Calu3 (cell line): ENCODE results near the gene CDCA5. TPM values are rescaled to one million over a fixed set of nuclear protein-coding genes. Genes with fewer than 3 reads are reported as not detected.

Source experiments
- BruUV-seq: library from RNA; stranded (reverse); fragments of 400-500 nt; replicated peaks from 2 replicates; lab custom pipeline; 2021; lab: Mats Ljungman, UMichigan
- CTCF ChIA-PET: fragments of 300-600 bp; sonication (Branson Sonifier 250); formaldehyde crosslinking; loops from one replicate; lab custom pipeline; 2022; ENCODE audit warnings: antibody characterized with exemption; lab: Charles Lee
- DNase-seq: peaks from one replicate; pipeline ENCODE4 v3.0.0; 2022
- H3K27ac Mint-ChIP-seq: one replicate; pipeline ENCODE4 v1.8.0; 2022; ENCODE audit warnings: mixed read lengths; ENCODE audit not compliant: unreplicated experiment
- H3K27me3 Mint-ChIP-seq: one replicate; pipeline ENCODE4 v1.8.0; 2022; ENCODE audit warnings: mixed read lengths; ENCODE audit not compliant: unreplicated experiment
- H3K36me3 Mint-ChIP-seq: one replicate; pipeline ENCODE4 v1.8.0; 2022; ENCODE audit warnings: mild to moderate bottlenecking, moderate library complexity, mixed read lengths; ENCODE audit not compliant: insufficient read depth, unreplicated experiment
- H3K4me1 Mint-ChIP-seq: one replicate; pipeline ENCODE4 v1.8.0; 2022; ENCODE audit warnings: mild to moderate bottlenecking, low read depth, mixed read lengths; ENCODE audit not compliant: unreplicated experiment
- H3K4me3 Mint-ChIP-seq: one replicate; pipeline ENCODE4 v1.8.0; 2022; ENCODE audit warnings: mild to moderate bottlenecking, low read depth, moderate library complexity, mixed read lengths; ENCODE audit not compliant: unreplicated experiment
- H3K9me3 Mint-ChIP-seq: one replicate; pipeline ENCODE4 v1.8.0; 2022; ENCODE audit warnings: low read depth, mixed read lengths; ENCODE audit not compliant: unreplicated experiment
- CTCF ChIP-seq: fragments of 200-600 bp; IDR thresholded peaks from one replicate; pipeline ENCODE4 v1.8.0; 2022; ENCODE audit warnings: antibody characterized with exemption; ENCODE audit not compliant: unreplicated experiment
- intact Hi-C: fragments of 100-400 bp; cut with micrococcal nuclease; formaldehyde crosslinking; loops from one replicate; pipeline ENCODE4 v1.10.0; 2022; ENCODE audit not compliant: unreplicated experiment
- total RNA-seq: library from RNA; stranded (reverse); gene quantifications from 2 replicates; pipeline ENCODE4 v1.2.3, GENCODE V29; 2022

CDCA5 gene
- total RNA-seq, 1 experiment from 2014 or later: 53.4 TPM

DNA sequence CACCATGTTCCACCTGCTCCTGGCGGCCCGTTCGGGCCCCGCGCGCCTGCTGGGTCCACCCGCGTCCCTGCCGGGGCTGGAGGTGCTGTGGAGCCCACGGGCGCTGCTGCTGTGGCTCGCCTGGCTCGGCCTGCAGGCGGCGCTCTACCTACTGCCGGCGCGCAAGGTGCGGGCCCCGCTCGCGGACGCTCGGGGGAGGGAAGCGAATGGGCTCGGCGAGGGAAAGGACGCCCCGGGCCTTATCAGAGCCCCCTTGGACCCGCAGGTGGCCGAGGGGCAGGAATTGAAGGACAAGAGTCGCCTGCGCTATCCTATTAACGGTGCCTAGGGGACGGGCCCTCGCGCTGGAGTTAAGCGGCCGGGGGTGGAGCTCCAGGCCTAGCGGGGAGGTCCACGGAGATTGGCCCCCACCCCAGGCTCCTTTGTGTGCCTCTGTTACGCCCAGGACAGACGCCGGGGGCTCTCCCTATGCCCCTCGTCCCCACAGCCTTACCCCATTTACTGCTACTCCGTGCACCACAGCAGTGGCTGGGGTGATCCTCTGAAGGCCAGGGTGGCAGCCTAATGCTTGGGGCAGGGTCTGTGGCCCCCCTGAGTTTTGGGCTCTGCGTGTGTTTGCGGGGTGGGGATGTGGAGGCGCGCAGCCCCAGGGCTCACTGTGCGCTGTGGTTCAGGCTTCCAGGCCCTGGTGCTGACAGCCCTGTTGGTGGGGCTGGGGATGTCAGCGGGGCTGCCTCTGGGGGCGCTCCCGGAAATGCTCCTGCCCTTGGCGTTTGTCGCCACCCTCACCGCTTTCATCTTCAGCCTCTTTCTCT is 28.9 kb upstream of the CDCA5 start:
- DNase-seq: peak; percentile 72
- peaks cover 74% of the 10 kb centered on the region for H3K36me3 Mint-ChIP-seq
- H3K27me3 Mint-ChIP-seq: no peaks in the 10 kb centered on the region
- BruUV-seq: no TSS peak
- H3K9me3 Mint-ChIP-seq: no peaks in the 10 kb centered on the region
- H3K4me1 Mint-ChIP-seq: peaks cover 34% of the 10 kb centered on the region
- CTCF ChIA-PET: interaction anchor here (0.8 to 1.4 kb wide), 3 partner anchors 9 to 69 kb away, joined by 3 to 6 read pairs (median 5); partner anchors contain the start of genes CAPN1, FAU and MRPL49
- H3K4me3 Mint-ChIP-seq: peak overlapping the region; percentile 81
- H3K27ac Mint-ChIP-seq: peak overlapping the region; percentile 79
- TF ChIP-seq CTCF: peak; percentile 85
- intact Hi-C loops: loop anchor here (5.0 to 10.0 kb wide), 2 partner anchors 70 to 268 kb away; partner anchors contain the start of genes CAPN1 and CDC42BPG

DNA sequence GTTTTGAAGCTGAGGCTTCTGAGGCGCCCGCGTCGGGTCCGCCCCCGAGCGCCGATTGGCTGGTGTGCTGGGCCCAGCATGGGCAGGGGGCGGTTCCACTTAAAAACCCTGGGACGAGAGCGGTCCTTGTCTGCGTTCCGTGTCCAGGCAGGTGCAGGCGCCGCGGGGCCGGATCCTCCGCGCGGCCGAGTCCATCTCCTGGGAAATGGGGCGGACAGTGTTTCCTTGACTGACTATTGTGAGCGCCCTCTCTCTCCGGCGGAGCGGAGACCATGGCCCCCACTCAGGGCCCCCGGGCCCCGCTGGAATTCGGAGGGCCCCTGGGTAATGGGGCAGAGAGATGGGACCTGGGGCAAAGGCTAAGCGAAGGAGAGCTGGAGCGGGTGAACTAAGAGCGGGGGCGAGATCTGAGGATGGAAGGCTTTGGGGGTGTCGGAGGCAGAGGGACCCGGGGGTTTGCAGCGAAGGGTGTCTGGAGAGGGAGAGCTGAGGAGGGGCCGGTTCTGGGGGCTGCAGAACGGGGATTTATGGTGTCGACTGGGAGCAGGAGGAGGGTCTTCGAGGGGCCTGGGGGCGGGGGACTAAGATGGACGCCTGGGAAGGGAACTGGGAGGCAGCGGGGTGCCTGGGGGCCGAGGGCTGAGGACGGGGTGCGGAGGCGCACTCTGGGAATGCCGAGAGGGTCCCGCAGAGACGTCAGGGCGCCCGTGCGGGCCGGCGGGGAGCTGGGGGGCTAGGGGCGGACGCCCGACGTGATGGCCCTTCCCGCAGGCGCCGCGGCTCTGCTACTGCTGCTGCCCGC is 28.1 kb upstream of the CDCA5 start, which contains the start of gene TM7SF2:
TM7SF2 (plus strand) TSS at position 129 of the 802 bp plus-strand sequence; CDS start at position 273, 144 bp downstream.
- Mint-ChIP-seq H3K27me3 (no peaks in the 10 kb centered on the region), H3K9me3 (no peaks in the 10 kb centered on the region), H3K27ac (peak within 1 kb of the TSS; percentile 79), H3K36me3 (peaks cover 66% of the 10 kb centered on the region), H3K4me3 (peak within 1 kb of the TSS; percentile 81), H3K4me1 (peaks cover 34% of the 10 kb centered on the region)
- no TSS peak for BruUV-seq
- DNase-seq: peak; percentile 97
- CTCF ChIA-PET: interaction anchor here (0.6 to 1.4 kb wide), 6 partner anchors 10 to 502 kb away, joined by 3 to 7 read pairs (median 4); partner anchors contain the start of genes CAPN1, FAU and MRPL49
- no peak for TF ChIP-seq CTCF
- intact Hi-C loops: loop anchor here (2.0 to 10.0 kb wide), 3 partner anchors 70 to 267 kb away; partner anchors contain the start of genes CAPN1 and CDC42BPG

- Mint-ChIP-seq H3K27me3 (no peaks in the 10 kb centered on the region), H3K9me3 (no peaks in the 10 kb centered on the region), H3K4me3 (peak overlapping the region; percentile 81), H3K27ac (peak overlapping the region; percentile 79), H3K4me1 (peaks cover 34% of the 10 kb centered on the region), H3K36me3 (peaks cover 59% of the 10 kb centered on the region)
- DNase-seq: no peak
- no peak for TF ChIP-seq CTCF
- CTCF ChIA-PET: interaction anchor here (0.6 to 1.4 kb wide), 12 partner anchors 9 to 502 kb away, joined by 3 to 9 read pairs (median 5); partner anchors contain the start of genes CAPN1, FAU, MRPL49 and SF1
- intact Hi-C loops: loop anchor here (2.0 to 10.0 kb wide), 3 partner anchors 71 to 266 kb away; partner anchors contain the start of genes CAPN1 and CDC42BPG
- no TSS peak for BruUV-seq
Observed at GRCh38 chr11:65111159-65111743, 27.4 kb upstream of the CDCA5 start.
